ENCODE measurements around the gene CYP3A5.
"Not testable (repeated sequence)": the region's sequence is repeated elsewhere in the genome, so short reads cannot be mapped to it uniquely, and the experiment has no call there.

The CYP3A5 gene

GRCh38 chr7:99685871-99686608 lies 6.2 kb upstream of the CYP3A5 start:
- not testable (repeated sequence) for DNase-seq (ENCODE audit: low spot score)

DNA sequence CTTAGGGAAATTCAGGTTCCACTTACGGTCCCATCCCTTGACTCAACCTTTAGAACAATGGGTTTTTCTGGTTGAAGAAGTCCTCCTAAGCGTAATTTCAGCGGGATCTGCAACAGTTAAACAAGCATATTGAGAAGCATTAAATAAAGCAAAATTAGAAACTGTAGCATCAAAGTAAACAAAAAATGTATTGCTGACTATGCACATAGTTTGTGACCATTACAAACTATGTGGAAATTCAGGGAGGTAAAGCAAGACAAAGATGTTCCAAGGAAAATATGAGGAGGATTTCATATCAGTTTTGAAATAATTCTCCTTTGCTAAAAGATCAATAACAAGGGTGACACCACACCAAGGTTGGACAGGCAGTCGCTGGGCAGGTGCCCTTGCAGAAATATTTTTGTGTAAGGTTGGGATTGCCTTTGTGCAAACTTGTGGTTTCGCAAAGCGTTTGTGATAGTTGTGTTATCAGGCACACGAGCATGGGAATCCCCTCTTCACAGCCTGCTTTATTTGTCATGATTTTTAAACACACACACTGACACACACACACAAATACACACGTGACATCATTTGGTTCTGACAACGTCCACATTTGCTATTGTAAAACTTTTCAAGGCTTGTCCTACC lies 5.4 kb upstream of the CYP3A5 start:
- DNase-seq (ENCODE audit: low spot score) = no peak

DNA sequence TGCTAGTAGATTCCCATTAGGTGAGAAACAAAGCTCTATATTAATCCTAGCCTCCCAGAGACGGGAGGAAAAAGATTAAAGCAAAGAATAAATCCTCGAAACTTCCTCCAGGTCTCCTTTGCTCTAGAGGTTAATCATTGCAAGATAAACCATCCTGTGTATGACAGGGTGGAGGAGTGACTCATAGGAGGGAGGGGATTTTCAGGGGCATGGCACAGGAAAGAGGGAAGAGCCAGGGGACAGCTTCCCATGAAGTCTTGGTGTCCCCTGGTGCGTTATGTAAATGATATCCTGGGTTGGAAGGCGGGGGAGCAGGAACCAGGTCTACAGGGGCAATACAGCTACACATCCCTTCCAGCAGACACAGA lies 780 bp downstream of the CYP3A5 start:
- DNase-seq (ENCODE audit: low spot score) = peak; percentile 16

- no peak for DNase-seq (ENCODE audit: low spot score)
Measured at GRCh38 chr7:99677648-99678045, 2.1 kb downstream of the CYP3A5 start.

DNA sequence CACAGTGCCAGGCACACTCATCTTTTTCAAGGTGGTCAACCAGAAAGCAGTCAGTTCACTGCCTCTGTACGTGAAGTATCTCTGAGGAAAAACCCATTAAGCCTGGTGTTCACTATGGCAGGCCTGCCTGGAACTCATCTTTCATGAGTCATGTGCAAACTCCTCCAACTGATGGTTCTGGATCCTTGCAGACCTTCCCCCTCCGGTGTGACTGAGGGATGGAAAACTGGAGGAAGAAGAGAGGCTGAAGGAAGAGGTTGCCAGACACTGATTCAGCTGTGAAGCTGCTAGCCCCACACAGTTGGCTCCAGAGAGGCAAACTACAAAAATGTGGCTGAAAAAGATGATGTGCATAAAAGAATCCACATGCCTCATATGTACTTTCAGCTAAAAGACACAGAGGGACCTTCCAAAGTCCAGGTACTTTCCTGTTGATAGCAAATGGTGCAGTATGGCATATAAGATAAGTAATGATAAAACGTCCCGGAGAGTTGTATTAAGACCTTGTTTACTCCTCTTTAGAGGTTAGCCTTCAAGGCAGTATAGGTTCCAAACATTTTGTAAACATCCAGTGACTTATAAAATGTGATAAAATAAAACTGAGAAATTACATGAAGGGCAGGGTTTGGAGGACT lies 2.7 kb downstream of the CYP3A5 start:
- DNase-seq (ENCODE audit: low spot score) = no peak

- DNase-seq (ENCODE audit: low spot score) = no peak
Measured at GRCh38 chr7:99674995-99675742, 4.6 kb downstream of the CYP3A5 start.

DNA sequence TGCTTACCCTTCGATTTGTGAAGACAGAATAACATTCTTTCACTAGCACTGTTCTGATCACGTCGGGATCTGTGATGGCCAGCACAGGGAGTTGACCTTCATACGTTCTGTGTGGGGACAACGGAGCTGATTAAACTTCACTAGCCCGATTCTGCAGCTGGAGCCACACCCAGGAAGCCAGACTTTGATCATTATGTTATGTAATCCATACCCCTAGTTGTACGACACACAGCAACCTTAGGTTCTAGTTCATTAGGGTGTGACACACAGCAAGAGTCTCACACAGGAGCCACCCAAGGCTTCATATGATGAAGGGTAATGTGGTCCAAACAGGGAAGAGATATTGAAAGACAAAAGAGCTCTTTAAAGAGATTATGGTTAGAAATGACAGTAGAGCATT lies 7.2 kb downstream of the CYP3A5 start:
- DNase-seq (ENCODE audit: low spot score) = no peak

DNA sequence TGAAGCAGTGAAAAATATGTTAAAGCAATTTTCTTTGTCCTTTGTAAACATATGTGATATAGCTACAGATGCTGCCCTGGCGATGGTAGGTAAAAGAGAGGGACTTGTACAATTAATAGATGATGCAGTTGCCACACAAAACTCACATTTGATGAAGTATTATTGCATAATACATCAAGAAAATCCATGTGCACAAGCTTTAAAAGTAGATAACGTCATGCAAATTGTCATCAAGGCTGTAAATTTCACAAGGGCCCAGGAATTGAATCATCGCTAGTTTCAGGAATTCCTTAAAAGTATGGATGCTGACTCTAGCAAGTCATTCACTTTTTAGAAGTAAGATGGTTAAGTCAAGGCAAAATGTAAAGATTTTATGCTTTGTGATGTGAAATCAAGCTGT lies 10.0 kb downstream of the CYP3A5 start:
- DNase-seq (ENCODE audit: low spot score) = no peak

DNA sequence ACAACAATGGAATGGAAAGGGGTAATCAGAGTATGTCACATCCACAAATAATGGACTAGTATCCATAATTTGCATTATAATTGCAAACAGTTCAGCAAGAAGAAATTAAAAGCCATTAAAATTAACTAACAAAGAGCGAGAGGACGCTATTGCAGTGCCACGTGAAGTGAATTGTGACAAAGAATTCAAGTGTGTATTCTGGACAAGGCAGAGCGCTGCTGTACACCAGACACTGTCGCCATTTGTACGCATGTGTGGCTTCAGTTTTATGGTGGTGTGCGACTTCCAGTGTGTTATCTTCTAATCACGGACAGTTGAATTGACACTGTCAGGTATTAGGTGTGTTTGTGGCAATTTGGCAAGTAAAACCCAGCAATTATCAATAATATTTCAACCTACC lies 11.3 kb downstream of the CYP3A5 start:
- no peak for DNase-seq (ENCODE audit: low spot score)

- no peak for DNase-seq (ENCODE audit: low spot score)
Measured at GRCh38 chr7:99667179-99667578, 12.6 kb downstream of the CYP3A5 start.

DNA sequence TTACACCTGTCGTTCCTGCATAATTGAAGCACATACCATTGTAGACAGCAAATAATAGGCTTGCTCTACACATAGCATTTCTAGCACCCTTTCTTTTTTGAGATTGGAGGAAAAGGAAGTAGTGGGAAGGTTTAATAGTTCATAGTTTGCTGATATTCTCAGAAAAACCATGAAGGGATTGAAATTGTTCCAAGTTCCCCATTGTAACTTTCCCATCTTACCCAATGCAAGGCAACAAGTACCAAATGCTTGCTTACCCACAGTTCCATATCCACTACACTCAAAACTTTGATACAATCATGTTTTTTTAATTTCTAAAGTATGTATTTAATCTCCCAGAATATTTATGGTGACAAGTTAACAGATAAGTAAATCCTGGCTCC lies 13.8 kb downstream of the CYP3A5 start:
- no peak for DNase-seq (ENCODE audit: low spot score)

GRCh38 chr7:99665312-99666012 lies 14.3 kb downstream of the CYP3A5 start:
- DNase-seq (ENCODE audit: low spot score) = no peak

GRCh38 chr7:99657879-99658278 lies 21.9 kb downstream of the CYP3A5 start:
- DNase-seq (ENCODE audit: low spot score) = not testable (repeated sequence)

- not testable (repeated sequence) for DNase-seq (ENCODE audit: low spot score)
Measured at GRCh38 chr7:99654626-99655025, 25.2 kb downstream of the CYP3A5 start.

- DNase-seq (ENCODE audit: low spot score) = no peak
Measured at GRCh38 chr7:99653754-99654153, 26.0 kb downstream of the CYP3A5 start.

DNA sequence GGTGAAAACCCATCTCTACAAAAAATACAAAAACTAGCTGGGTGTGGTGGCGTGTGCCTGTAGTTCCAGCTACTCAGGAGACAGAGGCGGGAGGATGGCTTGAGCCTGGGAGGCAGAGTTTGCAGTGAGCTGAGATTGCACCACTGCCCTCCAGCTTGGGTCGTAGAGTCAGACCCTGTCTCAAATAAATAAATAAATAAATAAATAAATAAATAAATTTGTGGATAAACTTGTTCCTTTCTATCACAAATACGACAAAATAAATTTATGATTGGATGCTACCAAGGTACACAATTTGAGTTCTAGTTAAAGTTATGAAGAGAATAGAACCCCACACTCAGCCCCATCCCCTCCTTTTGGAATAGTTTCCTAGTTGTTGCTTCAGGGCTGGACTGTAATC lies 26.5 kb downstream of the CYP3A5 start:
- DNase-seq (ENCODE audit: low spot score) = not testable (repeated sequence)

- DNase-seq (ENCODE audit: low spot score) = no peak
Measured at GRCh38 chr7:99652671-99653070, 27.1 kb downstream of the CYP3A5 start.

- no peak for DNase-seq (ENCODE audit: low spot score)
Measured at GRCh38 chr7:99651290-99651689, 28.5 kb downstream of the CYP3A5 start.

DNA sequence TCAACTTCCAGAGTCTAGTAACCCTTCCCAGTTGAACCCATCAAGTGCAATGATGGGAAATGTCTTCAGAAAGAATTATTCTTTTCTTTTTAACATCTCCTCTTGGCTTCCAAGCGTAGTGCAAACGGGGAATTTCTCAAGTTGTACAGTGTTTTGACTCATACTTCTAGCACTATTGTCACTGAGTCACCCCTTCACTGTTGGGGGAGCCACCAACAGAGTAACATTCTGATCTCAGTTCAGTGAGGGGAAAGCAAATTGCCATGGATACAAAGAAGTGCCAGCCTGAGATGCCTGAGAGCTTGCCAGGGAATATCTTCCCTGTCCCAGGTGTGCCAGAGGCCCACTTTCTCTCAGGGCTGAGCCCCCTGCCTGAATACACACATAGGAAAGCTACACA lies 31.0 kb downstream of the CYP3A5 start:
- no peak for DNase-seq (ENCODE audit: low spot score)

GRCh38 chr7:99645590-99645989 lies 34.2 kb downstream of the CYP3A5 start:
- no peak for DNase-seq (ENCODE audit: low spot score)

DNA sequence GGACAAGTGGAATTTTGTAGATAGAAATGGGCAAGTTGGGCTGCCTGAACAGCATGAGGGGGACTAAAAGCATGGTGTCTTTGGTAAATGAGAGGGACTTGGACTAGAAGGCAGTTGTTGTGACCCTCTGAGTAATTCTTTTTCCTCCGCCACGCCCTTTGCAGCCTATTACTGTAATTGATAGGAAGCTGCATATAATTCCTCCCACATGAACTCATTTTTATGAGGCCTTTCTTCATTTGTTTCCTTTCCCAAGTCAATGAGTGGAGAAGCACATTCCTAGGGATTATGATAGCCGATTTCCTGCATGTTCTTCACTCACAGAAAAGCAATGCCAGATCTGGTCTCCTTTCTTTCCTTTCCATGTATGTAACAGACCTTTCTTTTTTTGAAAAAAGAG lies 35.4 kb downstream of the CYP3A5 start:
- DNase-seq (ENCODE audit: low spot score) = no peak

DNA sequence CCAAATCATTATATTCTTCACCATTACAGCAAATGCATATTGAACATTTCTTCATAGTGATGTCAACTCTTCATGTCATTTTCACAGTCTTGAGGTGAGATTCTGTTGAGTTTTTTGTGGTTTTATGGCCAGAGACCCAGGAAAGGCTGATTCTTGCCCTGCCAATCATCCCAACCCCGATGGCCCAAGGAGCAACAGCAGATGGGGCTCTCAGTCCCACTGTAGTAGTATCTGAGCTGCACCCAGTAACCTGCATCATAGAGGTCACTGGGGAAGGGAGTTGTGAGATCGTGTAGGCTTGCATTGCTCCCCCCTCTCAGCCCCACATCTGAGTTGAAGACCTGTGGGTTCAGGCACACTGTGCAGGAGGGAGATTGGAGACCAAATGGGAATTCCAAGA lies 36.3 kb downstream of the CYP3A5 start:
- no peak for DNase-seq (ENCODE audit: low spot score)

Data from AG20443 (cell line).